NT2/D1 (cell line): ENCODE results near the gene SMYD1.

Experiments
- DNase-seq: peaks from one replicate; pipeline ENCODE4 v3.0.0-alpha.2; 2011; ENCODE audit warnings: low read depth, low spot score
- H3K27me3 ChIP-seq: 2 replicates; pipeline ENCODE4 v1.6.0; 2011; ENCODE audit warnings: mild to moderate bottlenecking; ENCODE audit not compliant: insufficient read length, insufficient read depth
- H3K36me3 ChIP-seq: 2 replicates; pipeline ENCODE4 v1.6.1; 2011; ENCODE audit warnings: mild to moderate bottlenecking, low read length, mixed read lengths; ENCODE audit not compliant: insufficient read depth, insufficient read length
- H3K4me1 ChIP-seq: 2 replicates; pipeline ENCODE4 v1.5.1; 2011; ENCODE audit not compliant: insufficient read depth, insufficient read length
- H3K4me3 ChIP-seq: 2 replicates; pipeline ENCODE4 v1.5.1; 2011; ENCODE audit warnings: low read depth; ENCODE audit not compliant: insufficient read length
- H3K9ac ChIP-seq: 2 replicates; pipeline ENCODE4 v1.6.0; 2011; ENCODE audit warnings: low read depth; ENCODE audit not compliant: insufficient read length
- H3K9me3 ChIP-seq: 2 replicates; pipeline ENCODE4 v1.5.1; 2011; ENCODE audit warnings: mild to moderate bottlenecking, low read length; ENCODE audit not compliant: insufficient read depth
- SUZ12 ChIP-seq: IDR thresholded peaks from 2 replicates; pipeline ENCODE4 v1.6.1; 2011; ENCODE audit not compliant: insufficient read length, insufficient read depth; ENCODE audit errors: extremely low read depth
- YY1 ChIP-seq: IDR thresholded peaks from 2 replicates; pipeline ENCODE4 v1.6.1; 2011; ENCODE audit not compliant: insufficient read length, insufficient read depth
- ZNF274 ChIP-seq: IDR thresholded peaks from 2 replicates; pipeline ENCODE4 v1.6.1; 2011; ENCODE audit warnings: mild to moderate bottlenecking, low read depth, low read length

SMYD1 gene

DNA sequence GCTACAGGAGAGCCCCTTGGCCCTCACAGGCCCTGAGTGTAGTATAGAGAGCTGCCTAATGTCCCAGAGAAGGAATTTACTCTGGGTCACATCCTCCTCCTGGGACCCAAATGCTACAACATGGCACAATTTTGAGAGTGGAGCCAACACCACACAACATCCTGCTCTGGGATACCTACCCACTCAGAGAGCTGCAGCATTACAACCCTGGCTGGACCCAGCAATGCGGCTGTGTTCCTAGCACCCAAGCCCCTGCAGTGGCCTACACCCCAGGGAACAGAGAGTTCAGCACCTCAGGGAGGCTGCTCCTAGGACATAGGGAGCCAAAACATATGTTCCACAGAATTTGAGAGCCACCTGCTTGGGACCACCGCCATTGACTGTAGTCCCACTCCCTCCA, 79.5 kb downstream of the SMYD1 start:
- Histone ChIP-seq H3K4me3 (no peak overlapping the region), H3K9me3 (peaks cover 9% of the 10 kb centered on the region), H3K36me3 (no peaks in the 10 kb centered on the region), H3K27me3 (no peaks in the 10 kb centered on the region), H3K4me1 (no peaks in the 10 kb centered on the region), H3K9ac (no peak overlapping the region)
- TF ChIP-seq YY1 = no peak
- TF ChIP-seq SUZ12 = no peak
- TF ChIP-seq ZNF274 = no peak
- DNase-seq = no peak

GRCh38 chr2:88148929-88149438, 81.4 kb downstream of the SMYD1 start:
- Histone ChIP-seq H3K27me3 (no peaks in the 10 kb centered on the region), H3K4me1 (no peaks in the 10 kb centered on the region), H3K9ac (no peak overlapping the region), H3K36me3 (no peaks in the 10 kb centered on the region), H3K4me3 (no peak overlapping the region), H3K9me3 (peaks cover 13% of the 10 kb centered on the region)
- no peak for DNase-seq
- TF ChIP-seq YY1 = no peak
- no peak for TF ChIP-seq SUZ12

DNA sequence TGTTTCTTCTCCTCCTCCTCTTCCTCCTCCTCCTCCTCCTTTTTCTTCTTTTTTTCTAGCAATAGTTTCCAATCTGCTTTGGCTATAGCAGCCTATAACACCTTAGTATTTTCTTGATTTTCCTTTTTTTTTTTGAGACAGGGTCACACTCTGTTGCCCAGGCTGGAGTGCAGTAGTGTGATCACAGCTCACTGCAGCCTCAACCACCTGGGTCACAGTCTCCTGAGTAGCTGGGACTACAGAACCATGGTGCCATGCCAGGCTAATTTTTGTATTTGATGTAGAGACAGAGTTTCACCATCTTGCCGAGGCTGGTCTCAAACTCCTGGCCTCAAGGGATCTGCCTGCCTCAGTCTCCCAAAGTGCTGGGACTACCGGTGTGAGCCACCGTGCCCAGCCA, 91.9 kb downstream of the SMYD1 start:
- TF ChIP-seq SUZ12 (no peak), ZNF274 (no peak), YY1 (no peak)
- no peaks in the 10 kb centered on the region for H3K27me3 ChIP-seq
- H3K36me3 ChIP-seq = no peaks in the 10 kb centered on the region
- no peak for DNase-seq
- H3K9me3 ChIP-seq = no peaks in the 10 kb centered on the region
- no peak overlapping the region for H3K9ac ChIP-seq
- no peak overlapping the region for H3K4me3 ChIP-seq
- H3K4me1 ChIP-seq = no peaks in the 10 kb centered on the region

DNA sequence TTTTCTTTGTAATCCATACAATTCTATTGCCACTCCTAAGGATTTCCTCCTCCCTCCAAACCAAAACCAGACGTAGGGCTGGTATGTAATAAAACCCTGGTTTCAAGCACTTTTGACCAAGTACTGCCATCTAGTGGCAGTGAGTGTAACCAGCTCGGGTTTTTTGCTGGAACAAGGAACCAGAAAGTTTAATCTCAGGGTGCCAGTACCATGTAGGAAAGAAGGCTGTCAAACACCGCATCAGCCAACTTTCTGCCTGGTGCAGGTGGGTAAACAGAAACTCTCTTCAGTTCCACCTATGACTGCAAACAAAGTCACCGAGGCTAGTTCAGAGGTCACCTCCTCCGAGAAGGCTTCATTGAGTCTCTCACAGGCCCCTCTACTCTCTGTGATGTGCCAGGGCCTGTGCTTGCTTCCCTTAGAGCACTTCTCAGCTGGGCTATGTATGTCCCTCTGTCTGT, 92.4 kb downstream of the SMYD1 start:
- Histone ChIP-seq H3K36me3 (no peaks in the 10 kb centered on the region), H3K27me3 (no peaks in the 10 kb centered on the region), H3K9ac (no peak overlapping the region), H3K4me3 (no peak overlapping the region), H3K4me1 (no peaks in the 10 kb centered on the region), H3K9me3 (no peaks in the 10 kb centered on the region)
- TF ChIP-seq ZNF274 (no peak), SUZ12 (no peak), YY1 (no peak)
- peak; percentile 49 for DNase-seq

GRCh38 chr2:88160517-88160916, 92.9 kb downstream of the SMYD1 start:
- no peaks in the 10 kb centered on the region for H3K36me3 ChIP-seq
- H3K9me3 ChIP-seq = no peaks in the 10 kb centered on the region
- no peaks in the 10 kb centered on the region for H3K4me1 ChIP-seq
- no peak overlapping the region for H3K9ac ChIP-seq
- TF ChIP-seq YY1 = no peak
- TF ChIP-seq ZNF274 = no peak
- no peak for TF ChIP-seq SUZ12
- H3K4me3 ChIP-seq = no peak overlapping the region
- DNase-seq = no peak
- H3K27me3 ChIP-seq = no peaks in the 10 kb centered on the region

DNA sequence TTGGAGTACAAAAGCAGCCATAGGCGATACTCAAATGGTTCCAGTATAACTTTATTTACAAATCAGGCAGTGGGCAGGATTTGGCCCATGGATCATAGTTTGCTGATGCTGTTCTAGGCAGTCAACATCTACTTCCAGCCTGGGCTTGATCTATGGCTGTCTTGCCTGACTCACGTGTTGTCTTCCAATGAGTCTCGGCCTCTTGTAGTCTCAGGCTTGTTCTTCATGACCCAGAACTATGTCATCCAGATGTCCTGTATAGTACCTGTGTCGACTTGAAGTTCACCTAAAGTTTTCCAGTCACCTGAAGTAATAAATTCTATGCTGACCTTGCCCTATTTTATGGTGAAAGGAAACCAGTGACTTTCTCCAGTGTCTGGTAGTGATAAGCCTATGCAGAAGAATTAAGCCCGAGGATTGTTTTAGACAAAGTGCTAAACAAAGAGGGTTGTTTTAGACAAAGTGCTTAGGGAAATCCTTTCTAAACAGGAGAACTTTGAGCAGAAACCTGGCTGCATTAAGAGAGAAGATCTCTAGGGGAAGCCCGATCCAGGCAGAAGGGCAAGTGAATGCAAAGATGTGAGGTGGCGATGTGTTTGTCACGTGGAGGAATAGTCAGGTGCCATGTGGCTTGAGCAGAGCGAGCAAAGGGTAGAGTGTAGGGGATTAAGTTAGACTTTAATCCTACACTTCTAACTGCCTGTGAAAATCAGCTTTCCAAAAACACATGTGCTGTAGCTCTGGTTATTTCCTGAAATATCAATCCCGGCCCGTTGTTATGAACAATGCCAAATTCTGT, 94.0 kb downstream of the SMYD1 start:
- H3K9me3 ChIP-seq = no peaks in the 10 kb centered on the region
- no peak for DNase-seq
- no peaks in the 10 kb centered on the region for H3K36me3 ChIP-seq
- no peak overlapping the region for H3K9ac ChIP-seq
- no peak overlapping the region for H3K4me3 ChIP-seq
- TF ChIP-seq ZNF274 = no peak
- no peak for TF ChIP-seq YY1
- TF ChIP-seq SUZ12 = no peak
- no peaks in the 10 kb centered on the region for H3K27me3 ChIP-seq
- no peaks in the 10 kb centered on the region for H3K4me1 ChIP-seq
